ENCODE data around the gene TBC1D5.

TBC1D5 gene

DNA sequence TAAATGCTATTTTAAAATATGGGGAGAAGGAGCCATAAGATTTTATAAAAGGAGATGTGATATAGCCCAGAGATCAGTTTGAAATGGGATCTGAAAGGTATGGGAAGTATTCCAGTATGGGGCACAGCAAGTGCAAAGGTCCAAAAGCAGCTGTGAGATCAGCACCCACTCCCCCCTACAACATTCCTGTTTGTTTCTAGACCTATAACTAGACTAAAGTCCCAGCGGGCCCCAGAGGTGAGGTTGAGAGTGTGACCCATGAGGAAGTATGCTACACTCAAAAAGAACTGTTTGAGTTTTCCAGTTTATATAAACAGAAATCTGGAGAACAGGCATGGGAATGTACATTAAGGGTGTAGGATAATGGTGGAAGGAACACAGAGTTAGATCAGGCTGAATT is 152.5 kb downstream of the TBC1D5 start:
- in situ Hi-C loops (cut with HindIII; ENCODE audit: low pct_ligation_motif_present, low sequenced_read_pairs): no loop called here
- TF ChIP-seq, protein P1, sequence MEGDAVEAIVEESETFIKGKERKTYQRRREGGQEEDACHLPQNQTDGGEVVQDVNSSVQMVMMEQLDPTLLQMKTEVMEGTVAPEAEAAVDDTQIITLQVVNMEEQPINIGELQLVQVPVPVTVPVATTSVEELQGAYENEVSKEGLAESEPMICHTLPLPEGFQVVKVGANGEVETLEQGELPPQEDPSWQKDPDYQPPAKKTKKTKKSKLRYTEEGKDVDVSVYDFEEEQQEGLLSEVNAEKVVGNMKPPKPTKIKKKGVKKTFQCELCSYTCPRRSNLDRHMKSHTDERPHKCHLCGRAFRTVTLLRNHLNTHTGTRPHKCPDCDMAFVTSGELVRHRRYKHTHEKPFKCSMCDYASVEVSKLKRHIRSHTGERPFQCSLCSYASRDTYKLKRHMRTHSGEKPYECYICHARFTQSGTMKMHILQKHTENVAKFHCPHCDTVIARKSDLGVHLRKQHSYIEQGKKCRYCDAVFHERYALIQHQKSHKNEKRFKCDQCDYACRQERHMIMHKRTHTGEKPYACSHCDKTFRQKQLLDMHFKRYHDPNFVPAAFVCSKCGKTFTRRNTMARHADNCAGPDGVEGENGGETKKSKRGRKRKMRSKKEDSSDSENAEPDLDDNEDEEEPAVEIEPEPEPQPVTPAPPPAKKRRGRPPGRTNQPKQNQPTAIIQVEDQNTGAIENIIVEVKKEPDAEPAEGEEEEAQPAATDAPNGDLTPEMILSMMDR (IDR thresholded peaks at IDR 0.05; ENCODE audit: low read depth, low read length, missing control alignments): no peak
- DNase-seq: no peak
- H3K27me3 ChIP-seq (replicated peaks): no peaks in the 10 kb centered on the region
- no peak overlapping the region for H3K4me3 ChIP-seq (ENCODE audit: low read depth, low read length)
- H3K27ac ChIP-seq: no peak overlapping the region
- H3K36me3 ChIP-seq (replicated peaks): no peaks in the 10 kb centered on the region

DNA sequence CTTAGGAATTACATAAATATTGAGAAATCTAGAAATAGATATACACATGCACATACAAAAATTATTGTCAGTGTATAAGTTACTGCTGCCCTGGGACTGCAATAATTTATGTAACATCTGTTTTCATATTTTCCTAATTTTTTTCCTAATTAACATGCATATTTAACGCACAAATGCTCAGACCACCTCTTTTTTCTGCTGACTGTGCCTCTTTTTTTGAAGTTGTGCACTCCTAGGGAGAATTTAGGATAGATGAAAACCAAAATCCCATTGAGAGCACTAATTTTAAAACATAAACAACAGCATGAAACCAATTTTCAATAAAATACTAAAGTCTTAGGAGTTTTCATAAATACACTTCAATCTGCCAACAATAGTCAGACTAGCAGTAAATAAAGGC is 154.0 kb downstream of the TBC1D5 start:
- no peak overlapping the region for H3K4me3 ChIP-seq (ENCODE audit: low read depth, low read length)
- H3K27me3 ChIP-seq (replicated peaks): no peaks in the 10 kb centered on the region
- H3K36me3 ChIP-seq (replicated peaks): no peaks in the 10 kb centered on the region
- DNase-seq: no peak
- H3K27ac ChIP-seq: no peak overlapping the region
- TF ChIP-seq, protein P1 (IDR thresholded peaks at IDR 0.05; ENCODE audit: low read depth, low read length, missing control alignments): no peak
- in situ Hi-C loops (cut with HindIII; ENCODE audit: low pct_ligation_motif_present, low sequenced_read_pairs): no loop called here

DNA sequence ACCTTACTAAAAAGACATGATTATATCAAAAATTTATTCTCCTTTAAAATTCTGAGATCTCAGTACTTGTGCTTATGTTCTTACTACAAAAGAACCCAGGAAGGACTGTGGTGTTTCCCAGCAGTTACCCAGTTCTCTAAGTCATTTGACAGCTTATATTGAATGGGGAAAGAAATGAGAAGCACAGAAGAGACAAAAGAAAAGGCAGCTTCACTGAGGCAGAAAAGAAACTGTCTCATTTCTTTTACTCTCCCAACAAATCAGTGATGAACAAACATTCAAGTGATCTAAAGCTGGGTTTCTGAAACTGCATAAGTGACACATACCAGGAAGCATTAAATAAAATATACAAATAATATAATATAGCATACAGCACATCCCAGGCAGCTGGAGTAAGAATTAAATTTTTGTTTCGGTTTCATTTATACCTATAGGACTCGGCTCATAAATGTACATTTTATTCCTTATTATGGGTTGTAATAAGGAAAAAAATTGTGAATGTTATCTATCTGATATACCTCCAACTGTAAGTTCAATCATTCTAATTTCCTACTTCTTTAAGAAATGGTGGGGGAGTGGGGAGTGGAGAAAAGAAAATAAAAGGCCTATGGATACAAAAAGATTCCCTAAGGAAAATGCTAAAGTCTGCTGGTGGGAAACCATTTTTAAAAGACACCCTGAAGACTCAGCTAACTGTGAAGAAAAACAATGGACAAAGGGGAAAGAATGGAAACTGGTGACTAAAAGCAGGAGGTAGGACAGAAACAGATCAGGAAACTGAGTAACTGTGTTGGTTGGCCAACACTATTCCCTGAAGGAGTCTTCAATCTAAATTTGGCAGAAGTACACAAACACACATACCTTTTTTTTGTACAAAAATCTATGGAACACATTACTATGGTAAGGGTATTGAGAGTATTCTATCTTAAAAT is 156.8 kb downstream of the TBC1D5 start:
- Histone ChIP-seq H3K27me3 (replicated peaks) (no peaks in the 10 kb centered on the region), H3K27ac (no peak overlapping the region), H3K36me3 (replicated peaks) (no peaks in the 10 kb centered on the region), H3K4me3 (ENCODE audit: low read depth, low read length) (no peak overlapping the region)
- TF ChIP-seq, protein P1 (IDR thresholded peaks at IDR 0.05; ENCODE audit: low read depth, low read length, missing control alignments): no peak
- in situ Hi-C loops (cut with HindIII; ENCODE audit: low pct_ligation_motif_present, low sequenced_read_pairs): no loop called here
- no peak for DNase-seq

DNA sequence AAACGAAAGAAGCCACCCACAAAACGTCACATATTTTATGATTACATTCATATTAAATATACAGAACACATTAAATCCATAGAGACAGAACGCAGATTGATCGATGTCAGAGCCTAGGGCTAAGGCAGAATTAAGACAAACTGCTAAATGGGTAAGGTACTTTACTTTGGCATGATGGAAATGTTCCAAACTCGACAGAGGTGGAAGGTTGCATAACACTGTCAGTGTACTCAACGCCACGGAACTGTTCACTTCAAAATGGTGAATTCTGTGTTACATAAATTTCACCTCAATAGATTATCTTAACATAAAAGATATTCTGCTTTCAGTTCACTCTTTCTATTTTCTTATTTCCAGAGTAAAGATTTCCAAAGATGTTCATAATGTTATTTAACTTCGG is 158.4 kb downstream of the TBC1D5 start:
- TF ChIP-seq, protein P1 (IDR thresholded peaks at IDR 0.05; ENCODE audit: low read depth, low read length, missing control alignments): no peak
- Histone ChIP-seq H3K27me3 (replicated peaks) (no peaks in the 10 kb centered on the region), H3K27ac (no peak overlapping the region), H3K36me3 (replicated peaks) (no peaks in the 10 kb centered on the region), H3K4me3 (ENCODE audit: low read depth, low read length) (no peak overlapping the region)
- no peak for DNase-seq
- in situ Hi-C loops (cut with HindIII; ENCODE audit: low pct_ligation_motif_present, low sequenced_read_pairs): no loop called here

DNA sequence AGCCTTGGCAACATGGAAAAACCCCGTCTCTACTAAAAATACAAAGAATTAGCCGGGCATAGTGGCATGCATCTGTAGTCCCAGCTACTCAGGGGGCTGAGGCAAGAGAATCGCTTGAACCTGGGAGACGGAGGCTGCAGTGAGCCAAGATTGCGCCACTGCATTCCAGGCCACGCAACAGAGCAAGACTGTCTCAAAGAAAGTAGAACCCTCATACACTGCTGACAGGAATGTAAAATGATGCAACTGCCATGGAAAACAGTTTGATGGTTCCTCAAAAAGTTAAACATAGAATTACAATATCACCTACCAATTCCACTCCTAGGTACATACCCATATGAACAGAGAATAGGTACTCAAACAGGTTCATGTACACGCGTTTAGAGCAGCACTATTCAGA is 158.9 kb downstream of the TBC1D5 start:
- in situ Hi-C loops (cut with HindIII; ENCODE audit: low pct_ligation_motif_present, low sequenced_read_pairs): no loop called here
- no peak overlapping the region for H3K4me3 ChIP-seq (ENCODE audit: low read depth, low read length)
- no peak for DNase-seq
- TF ChIP-seq, protein P1 (IDR thresholded peaks at IDR 0.05; ENCODE audit: low read depth, low read length, missing control alignments): no peak
- no peaks in the 10 kb centered on the region for H3K27me3 ChIP-seq (replicated peaks)
- H3K36me3 ChIP-seq (replicated peaks): no peaks in the 10 kb centered on the region
- H3K27ac ChIP-seq: no peak overlapping the region
